Parathyroid adenoma (tissue), 2 donors: ENCODE measurements around the gene CFAP77.
A peak's percentile ranks its signal among the peaks of the same experiment; 100 is the strongest.

ENCODE experiments used
- H2AFZ ChIP-seq: fragments of 300-600 bp; sonication (generic); one replicate; pipeline ENCODE4 v1.7.0; 2017; ENCODE audit warnings: antibody characterized with exemption, mild to moderate bottlenecking
- H3K27ac ChIP-seq: fragments of 300-600 bp; sonication (generic); one replicate; pipeline ENCODE4 v1.7.0; 2017
- H3K27me3 ChIP-seq: fragments of 300-600 bp; sonication (generic); one replicate; pipeline ENCODE4 v1.7.0; 2017; ENCODE audit warnings: low read length; ENCODE audit not compliant: control insufficient read depth, insufficient read depth
- H3K36me3 ChIP-seq: fragments of 300-600 bp; sonication (generic); one replicate; pipeline ENCODE4 v1.7.0; 2017; ENCODE audit warnings: low read length; ENCODE audit not compliant: control insufficient read depth, insufficient read depth
- H3K4me1 ChIP-seq: fragments of 300-600 bp; sonication (generic); one replicate; pipeline ENCODE4 v1.7.0; 2017; ENCODE audit warnings: control low read depth
- H3K4me2 ChIP-seq: fragments of 300-600 bp; sonication (generic); one replicate; pipeline ENCODE4 v1.7.0; 2017; ENCODE audit warnings: low read length
- H3K4me3 ChIP-seq: fragments of 300-600 bp; sonication (generic); one replicate; pipeline ENCODE4 v1.7.0; 2017; ENCODE audit warnings: low read depth, low read length
- H3K79me2 ChIP-seq: fragments of 300-600 bp; sonication (generic); one replicate; pipeline ENCODE4 v1.7.0; 2017; ENCODE audit warnings: control low read depth
- H3K9ac ChIP-seq: fragments of 300-600 bp; sonication (generic); one replicate; pipeline ENCODE4 v1.7.0; 2017; ENCODE audit warnings: mild to moderate bottlenecking
- H3K9me3 ChIP-seq: fragments of 300-600 bp; sonication (generic); one replicate; pipeline ENCODE4 v1.7.0; 2017; ENCODE audit warnings: low read length; ENCODE audit not compliant: control insufficient read depth
- CTCF ChIP-seq: fragments of 300-600 bp; sonication (generic); IDR thresholded peaks from one replicate; pipeline ENCODE4 v1.7.0; 2017; ENCODE audit warnings: antibody characterized with exemption, mild to moderate bottlenecking
- donor health status: primary hyperparathyroidism.

CFAP77 gene

GRCh38 chr9:132503116-132503515 is 93.1 kb downstream of the CFAP77 start:
- Histone ChIP-seq H3K4me1 (peaks cover 11% of the 10 kb centered on the region), H3K4me3 (no peak overlapping the region), H3K79me2 (no peaks in the 10 kb centered on the region), H2AFZ (no peak overlapping the region), H3K27me3 (no peaks in the 10 kb centered on the region), H3K36me3 (no peaks in the 10 kb centered on the region), H3K9me3 (no peaks in the 10 kb centered on the region), H3K27ac (no peak overlapping the region), H3K4me2 (no peak overlapping the region), H3K9ac (no peak overlapping the region)
- no peak for TF ChIP-seq CTCF

- H3K4me1 ChIP-seq: peaks cover 11% of the 10 kb centered on the region
- H3K9ac ChIP-seq: no peak overlapping the region
- no peaks in the 10 kb centered on the region for H3K9me3 ChIP-seq
- H3K27me3 ChIP-seq: no peaks in the 10 kb centered on the region
- H3K79me2 ChIP-seq: no peaks in the 10 kb centered on the region
- H3K27ac ChIP-seq: no peak overlapping the region
- no peak overlapping the region for H3K4me2 ChIP-seq
- H2AFZ ChIP-seq: no peak overlapping the region
- no peaks in the 10 kb centered on the region for H3K36me3 ChIP-seq
- TF ChIP-seq CTCF: no peak
- no peak overlapping the region for H3K4me3 ChIP-seq
Measured at GRCh38 chr9:132504488-132504887, 94.5 kb downstream of the CFAP77 start.

GRCh38 chr9:132505991-132506655 is 96.1 kb downstream of the CFAP77 start:
- peaks cover 11% of the 10 kb centered on the region for H3K4me1 ChIP-seq
- no peaks in the 10 kb centered on the region for H3K27me3 ChIP-seq
- H3K79me2 ChIP-seq: no peaks in the 10 kb centered on the region
- H3K9ac ChIP-seq: no peak overlapping the region
- no peak overlapping the region for H3K4me2 ChIP-seq
- no peak overlapping the region for H3K4me3 ChIP-seq
- no peak overlapping the region for H3K27ac ChIP-seq
- H2AFZ ChIP-seq: no peak overlapping the region
- TF ChIP-seq CTCF: no peak
- no peaks in the 10 kb centered on the region for H3K36me3 ChIP-seq
- H3K9me3 ChIP-seq: no peaks in the 10 kb centered on the region

GRCh38 chr9:132506977-132507669 is 97.1 kb downstream of the CFAP77 start:
- TF ChIP-seq CTCF: no peak
- no peaks in the 10 kb centered on the region for H3K9me3 ChIP-seq
- H3K4me3 ChIP-seq: no peak overlapping the region
- no peak overlapping the region for H3K9ac ChIP-seq
- H3K4me2 ChIP-seq: no peak overlapping the region
- H3K4me1 ChIP-seq: peaks cover 11% of the 10 kb centered on the region
- peak overlapping the region; percentile 73 for H3K27ac ChIP-seq
- H3K27me3 ChIP-seq: no peaks in the 10 kb centered on the region
- H2AFZ ChIP-seq: no peak overlapping the region
- no peaks in the 10 kb centered on the region for H3K36me3 ChIP-seq
- no peaks in the 10 kb centered on the region for H3K79me2 ChIP-seq
